ENCODE results near the gene FIBCD1. TPM values are rescaled to one million over a fixed set of nuclear protein-coding genes. Genes with fewer than 3 reads are reported as not detected.

Gene FIBCD1
- total and polyA plus RNA-seq, 4 donors, result 0.97 to 7.7 (median 4.1) TPM

- WGBS, 2 donors, result 96 to 100% methylated on average over 1 of the region's 1 CpG
- no peak overlapping the region for H3K4me3 ChIP-seq
- ATAC-seq (ENCODE audit: insufficient read depth, low FRiP score) (no peak), DNase-seq (no peak)
- peaks cover 0 to 18% (median 0%) of the 10 kb centered on the region in 4 donors for H3K9me3 ChIP-seq (ENCODE audit: control insufficient read depth in 4 of 4, insufficient read depth in 3 of 4, low read length in 3 of 4)
- H3K27ac ChIP-seq (ENCODE audit: low read depth in 1 of 2, low read length in 1 of 2), result no peak overlapping the region
- H3K36me3 ChIP-seq (ENCODE audit: control insufficient read depth in 4 of 4, insufficient read depth in 4 of 4, low read length in 4 of 4), result no peaks in the 10 kb centered on the region
- H3K9ac ChIP-seq (ENCODE audit: insufficient read depth in 1 of 2, low read length in 2 of 2), result no peak overlapping the region
- no peaks in the 10 kb centered on the region for H3K4me1 ChIP-seq (ENCODE audit: control insufficient read depth in 5 of 5, insufficient read depth in 5 of 5, low read length in 5 of 5)
- no peaks in the 10 kb centered on the region for H3K27me3 ChIP-seq (ENCODE audit: control insufficient read depth in 3 of 3, insufficient read depth in 3 of 3, low read length in 2 of 3)
- no peak for TF ChIP-seq CTCF (IDR thresholded peaks at IDR 0.05; ENCODE audit: control extremely low read depth, extremely low read depth)
Observed at GRCh38 chr9:130954317-130954716, 15.3 kb upstream of the FIBCD1 start.

GRCh38 chr9:130952065-130952762 is 13.2 kb upstream of the FIBCD1 start:
- H3K36me3 ChIP-seq (ENCODE audit: control insufficient read depth in 4 of 4, insufficient read depth in 4 of 4, low read length in 4 of 4), result no peaks in the 10 kb centered on the region
- no peak for DNase-seq
- WGBS, 2 donors, result 68 to 78% methylated on average over 6 of the region's 6 CpGs
- H3K9ac ChIP-seq (ENCODE audit: insufficient read depth in 1 of 2, low read length in 2 of 2), result no peak overlapping the region
- H3K4me1 ChIP-seq (ENCODE audit: control insufficient read depth in 5 of 5, insufficient read depth in 5 of 5, low read length in 5 of 5), result no peaks in the 10 kb centered on the region
- no peak for TF ChIP-seq CTCF (IDR thresholded peaks at IDR 0.05; ENCODE audit: control extremely low read depth, extremely low read depth)
- no peak for ATAC-seq (ENCODE audit: insufficient read depth, low FRiP score)
- peaks cover 0 to 18% (median 0%) of the 10 kb centered on the region in 4 donors for H3K9me3 ChIP-seq (ENCODE audit: control insufficient read depth in 4 of 4, insufficient read depth in 3 of 4, low read length in 3 of 4)
- no peak overlapping the region for H3K4me3 ChIP-seq
- H3K27me3 ChIP-seq (ENCODE audit: control insufficient read depth in 3 of 3, insufficient read depth in 3 of 3, low read length in 2 of 3), result peaks cover 0 to 3% (median 0%) of the 10 kb centered on the region in 3 donors
- H3K27ac ChIP-seq (ENCODE audit: low read depth in 1 of 2, low read length in 1 of 2), result no peak overlapping the region

GRCh38 chr9:130950039-130950311 is 10.9 kb upstream of the FIBCD1 start:
- H3K9me3 ChIP-seq (ENCODE audit: control insufficient read depth in 4 of 4, insufficient read depth in 3 of 4, low read length in 3 of 4), result peaks cover 0 to 16% (median 0%) of the 10 kb centered on the region in 4 donors
- 83 to 88% methylated on average over 1 of the region's 1 CpG for WGBS, 2 donors
- H3K9ac ChIP-seq (ENCODE audit: insufficient read depth in 1 of 2, low read length in 2 of 2), result no peak overlapping the region
- no peaks in the 10 kb centered on the region for H3K4me1 ChIP-seq (ENCODE audit: control insufficient read depth in 5 of 5, insufficient read depth in 5 of 5, low read length in 5 of 5)
- DNase-seq, result no peak
- TF ChIP-seq CTCF (IDR thresholded peaks at IDR 0.05; ENCODE audit: control extremely low read depth, extremely low read depth), result no peak
- ATAC-seq (ENCODE audit: insufficient read depth, low FRiP score), result no peak
- H3K4me3 ChIP-seq, result no peak overlapping the region
- no peaks in the 10 kb centered on the region for H3K36me3 ChIP-seq (ENCODE audit: control insufficient read depth in 4 of 4, insufficient read depth in 4 of 4, low read length in 4 of 4)
- no peak overlapping the region for H3K27ac ChIP-seq (ENCODE audit: low read depth in 1 of 2, low read length in 1 of 2)
- H3K27me3 ChIP-seq (ENCODE audit: control insufficient read depth in 3 of 3, insufficient read depth in 3 of 3, low read length in 2 of 3), result peaks cover 0 to 6% (median 0%) of the 10 kb centered on the region in 3 donors

Data from lung (tissue), 12 donors.